B cell (primary cell): ENCODE results near the gene LUZP4. TPM values are rescaled to one million over a fixed set of nuclear protein-coding genes. Genes with fewer than 3 reads are reported as not detected.

ENCODE experiments used
- ATAC-seq: fragments of 200-7000 bp; cut with Tn5 transposase; one replicate; pipeline ENCODE4 v1.10.0; 2021; ENCODE audit warnings: low read depth, mild to moderate bottlenecking, moderate number of reproducible peaks, moderate library complexity
- CTCF ChIA-PET: fragments of 350-600 bp; sonication (Branson Sonifier 250); formaldehyde crosslinking; loops from one replicate; lab custom pipeline; 2021; ENCODE audit warnings: antibody characterized with exemption, inconsistent platforms; lab: Charles Lee
- POLR2A ChIA-PET: fragments of 350-600 bp; sonication (Branson Sonifier 250); formaldehyde crosslinking; loops from one replicate; lab custom pipeline; 2021; ENCODE audit warnings: antibody characterized with exemption; lab: Charles Lee
- DNase-seq: peaks from one replicate; pipeline ENCODE4 v3.0.0; 2013
- H2AFZ ChIP-seq: 2 replicates; pipeline ENCODE4 v1.6.1; 2012; ENCODE audit warnings: mild to moderate bottlenecking, low read depth, low read length; ENCODE audit not compliant: insufficient read depth, poor library complexity, severe bottlenecking
- H3K27ac ChIP-seq, 2 donors: 1 replicate in 1 of 2; 2 replicates in 1 of 2; pipeline ENCODE4 v1.5.1; 2012 to 2013; ENCODE audit warnings: low read length in 2 of 2, mild to moderate bottlenecking in 2 of 2, moderate library complexity in 1 of 2
- H3K27me3 ChIP-seq, 4 experiments: fragments of 200-600 bp in 1 of 4; sonication (generic) in 1 of 4; replicated peaks in 1 of 4; 1 replicate in 2 of 4; 2 replicates in 2 of 4; pipeline versions ENCODE4 v1.6.1 to v1.7.0; 2013 to 2016; ENCODE audit warnings: low read length in 3 of 4, mild to moderate bottlenecking in 2 of 4, mixed read lengths in 1 of 4, moderate library complexity in 1 of 4; ENCODE audit not compliant: insufficient read depth in 4 of 4, control insufficient read depth in 3 of 4; ENCODE audit errors: control extremely low read depth in 1 of 4
- H3K36me3 ChIP-seq, 2 experiments: replicated peaks in 1 of 2; 1 replicate in 1 of 2; 2 replicates in 1 of 2; pipeline versions ENCODE4 v1.6.1 to v1.7.1; 2013; ENCODE audit warnings: low read length in 1 of 2; ENCODE audit not compliant: insufficient read depth in 2 of 2, control insufficient read depth in 1 of 2; ENCODE audit errors: control extremely low read depth in 1 of 2, extremely low read depth in 1 of 2
- H3K4me1 ChIP-seq, 2 donors: fragments of 200-600 bp in 1 of 2; sonication (generic) in 1 of 2; 1 replicate in 1 of 2; 2 replicates in 1 of 2; pipeline versions ENCODE4 v1.5.1 to v1.6.1; 2013 to 2017; ENCODE audit warnings: low read length in 2 of 2; ENCODE audit not compliant: control insufficient read depth in 2 of 2, insufficient read depth in 2 of 2
- H3K4me2 ChIP-seq: replicated peaks from 2 replicates; pipeline ENCODE3; 2012; ENCODE audit warnings: mild to moderate bottlenecking, low read depth, low read length; ENCODE audit not compliant: poor library complexity, severe bottlenecking
- H3K4me3 ChIP-seq, 5 experiments: fragments of 200-600 bp in 1 of 5; sonication (generic) in 1 of 5; 1 replicate in 3 of 5; 2 replicates in 2 of 5; pipeline versions ENCODE4 v1.5.1 to v1.7.0; 2011 to 2016; ENCODE audit warnings: low read length in 4 of 5, mild to moderate bottlenecking in 4 of 5, low read depth in 2 of 5, control low read depth in 1 of 5, moderate library complexity in 1 of 5; ENCODE audit not compliant: insufficient read depth in 1 of 5; ENCODE audit errors: control extremely low read depth in 1 of 5, extremely low read depth in 1 of 5
- H3K79me2 ChIP-seq: fragments of 200-600 bp; sonication (generic); one replicate; pipeline ENCODE4 v1.6.0; 2016; ENCODE audit warnings: low read length; ENCODE audit not compliant: control insufficient read depth, insufficient read depth
- H3K9ac ChIP-seq: fragments of 200-600 bp; sonication (generic); 2 replicates; pipeline ENCODE4 v1.6.1; 2017; ENCODE audit warnings: mild to moderate bottlenecking, low read length, moderate library complexity
- H3K9me3 ChIP-seq, 3 donors: one replicate each; pipeline versions ENCODE4 v1.6.1 to v1.7.1; 2013; ENCODE audit warnings: low read length in 2 of 3; ENCODE audit not compliant: control insufficient read depth in 2 of 3, insufficient read depth in 1 of 3; ENCODE audit errors: control extremely low read depth in 1 of 3
- H4K20me1 ChIP-seq: 2 replicates; pipeline ENCODE4 v1.6.0; 2012; ENCODE audit warnings: mild to moderate bottlenecking, low read length; ENCODE audit not compliant: insufficient read depth, control insufficient read depth, poor library complexity, severe bottlenecking
- H3K27ac Mint-ChIP-seq: one replicate; pipeline ENCODE4 v1.8.0; 2021; ENCODE audit warnings: mixed read lengths
- H3K27me3 Mint-ChIP-seq: one replicate; pipeline ENCODE4 v1.8.0; 2021; ENCODE audit warnings: mixed read lengths
- H3K4me1 Mint-ChIP-seq: one replicate; pipeline ENCODE4 v1.8.0; 2021; ENCODE audit warnings: mixed read lengths
- H3K4me3 Mint-ChIP-seq: one replicate; pipeline ENCODE4 v1.8.0; 2021; ENCODE audit warnings: mixed read lengths
- H3K9me3 Mint-ChIP-seq: one replicate; pipeline ENCODE4 v1.8.0; 2022; ENCODE audit warnings: mixed read lengths; ENCODE audit not compliant: insufficient read depth
- EZH2 ChIP-seq: IDR thresholded peaks from 2 replicates; pipeline ENCODE4 v1.6.1; 2012; ENCODE audit warnings: borderline replicate concordance, low read depth, mild to moderate bottlenecking, moderate library complexity, low read length; ENCODE audit not compliant: insufficient read depth, poor library complexity, severe bottlenecking
- WGBS: methylation state at CpG from one replicate; pipeline ENCODE4 v1.1.5; 2013; ENCODE audit warnings: missing lambda C conversion rate; ENCODE audit not compliant: insufficient coverage; 5-methylcytosine and 5-hydroxymethylcytosine counted together
- intact Hi-C: fragments of 100-400 bp; cut with micrococcal nuclease; formaldehyde crosslinking; loops from one replicate; pipeline ENCODE4 v1.10.0; 2022
- polyA plus RNA-seq: library from polyadenylated mRNA; depleted of rRNA; stranded (reverse); fragments of >200 nt; gene quantifications from 2 replicates; pipeline ENCODE4 v1.2.3, GENCODE V29; 2012
- total RNA-seq, 2 donors: library from RNA; stranded (reverse); fragments of 120-200 nt in 1 of 2; gene quantifications; 1 replicate in 1 of 2; 2 replicates in 1 of 2; pipeline versions ENCODE4 v1.2.3 to v1.2.4, GENCODE V29; 2013 to 2022
- TF ChIP-seq, protein P1 (sequence below): fragments of 200-600 bp; IDR thresholded peaks from one replicate; pipeline ENCODE4 v1.8.0; 2022; ENCODE audit warnings: antibody characterized with exemption, mild to moderate bottlenecking

LUZP4 gene
- total and polyA plus RNA-seq, 2 donors (not counting 1 experiment from before 2014, with no cell fraction given) = not detected

DNA sequence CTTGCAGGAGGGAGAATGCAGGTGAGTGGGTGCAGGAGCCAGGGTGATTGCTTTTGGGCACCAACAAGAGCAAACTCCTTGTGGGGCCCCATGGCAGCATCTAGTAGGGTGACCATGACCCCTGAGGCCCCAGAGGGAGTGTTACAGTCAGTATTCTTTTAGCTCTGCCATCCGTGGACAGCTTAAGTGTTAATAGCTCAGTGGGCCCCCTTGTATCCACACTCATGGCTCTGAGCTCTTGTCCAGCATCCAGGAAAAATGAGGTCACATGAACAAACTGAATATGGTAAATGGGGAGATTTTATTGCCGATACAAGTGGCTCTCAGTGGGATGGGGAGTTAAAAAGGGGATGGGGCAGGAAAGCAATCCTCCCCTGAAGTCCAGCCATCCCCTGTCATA, 28.4 kb upstream of the LUZP4 start:
- CTCF ChIA-PET = no interaction called here

DNA sequence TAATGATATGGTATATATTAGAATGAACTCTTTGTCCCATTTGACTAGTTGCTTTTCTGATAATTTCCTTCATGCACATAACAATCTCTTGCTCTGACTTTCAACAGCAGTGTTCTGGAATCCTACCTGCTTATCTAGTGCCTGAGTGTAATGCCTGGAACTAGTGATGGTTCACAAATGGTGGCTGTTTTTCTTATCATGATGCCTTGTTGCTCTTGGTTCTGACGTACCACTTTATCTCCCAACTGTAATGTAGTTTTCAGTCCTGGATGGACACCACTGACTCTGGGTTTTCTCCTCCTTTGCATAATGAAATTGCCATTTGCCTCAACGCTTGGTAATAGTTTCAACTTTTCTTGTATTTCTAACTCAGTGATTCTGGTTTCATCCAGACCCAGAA, 25.5 kb upstream of the LUZP4 start:
- H3K4me2 ChIP-seq = no peak overlapping the region
- H3K27me3 ChIP-seq = no peaks in the 10 kb centered on the region
- no peaks in the 10 kb centered on the region for H3K4me1 ChIP-seq
- H3K4me1 Mint-ChIP-seq = no peaks in the 10 kb centered on the region
- no peaks in the 10 kb centered on the region for H4K20me1 ChIP-seq
- H3K9me3 Mint-ChIP-seq = no peaks in the 10 kb centered on the region
- H2AFZ ChIP-seq = no peak overlapping the region
- POLR2A ChIA-PET = no interaction called here
- DNase-seq (no peak), ATAC-seq (no peak)
- H3K9ac ChIP-seq = no peak overlapping the region
- CTCF ChIA-PET = no interaction called here
- H3K9me3 ChIP-seq = no peaks in the 10 kb centered on the region
- H3K4me3 ChIP-seq = no peak overlapping the region
- no peaks in the 10 kb centered on the region for H3K27me3 Mint-ChIP-seq
- no peak overlapping the region for H3K27ac ChIP-seq
- intact Hi-C loops = no loop called here
- no peaks in the 10 kb centered on the region for H3K79me2 ChIP-seq
- no peak for TF ChIP-seq EZH2
- TF ChIP-seq, protein P1, sequence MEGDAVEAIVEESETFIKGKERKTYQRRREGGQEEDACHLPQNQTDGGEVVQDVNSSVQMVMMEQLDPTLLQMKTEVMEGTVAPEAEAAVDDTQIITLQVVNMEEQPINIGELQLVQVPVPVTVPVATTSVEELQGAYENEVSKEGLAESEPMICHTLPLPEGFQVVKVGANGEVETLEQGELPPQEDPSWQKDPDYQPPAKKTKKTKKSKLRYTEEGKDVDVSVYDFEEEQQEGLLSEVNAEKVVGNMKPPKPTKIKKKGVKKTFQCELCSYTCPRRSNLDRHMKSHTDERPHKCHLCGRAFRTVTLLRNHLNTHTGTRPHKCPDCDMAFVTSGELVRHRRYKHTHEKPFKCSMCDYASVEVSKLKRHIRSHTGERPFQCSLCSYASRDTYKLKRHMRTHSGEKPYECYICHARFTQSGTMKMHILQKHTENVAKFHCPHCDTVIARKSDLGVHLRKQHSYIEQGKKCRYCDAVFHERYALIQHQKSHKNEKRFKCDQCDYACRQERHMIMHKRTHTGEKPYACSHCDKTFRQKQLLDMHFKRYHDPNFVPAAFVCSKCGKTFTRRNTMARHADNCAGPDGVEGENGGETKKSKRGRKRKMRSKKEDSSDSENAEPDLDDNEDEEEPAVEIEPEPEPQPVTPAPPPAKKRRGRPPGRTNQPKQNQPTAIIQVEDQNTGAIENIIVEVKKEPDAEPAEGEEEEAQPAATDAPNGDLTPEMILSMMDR = no peak
- no CpG with 5 or more reads among the region's 2 CpGs for WGBS
- no peak overlapping the region for H3K27ac Mint-ChIP-seq
- no peaks in the 10 kb centered on the region for H3K36me3 ChIP-seq
- no peak overlapping the region for H3K4me3 Mint-ChIP-seq

More for the DNA sequence above, 28.4 kb upstream of the LUZP4 start:
- Histone ChIP-seq H3K27me3 (no peaks in the 10 kb centered on the region), H3K79me2 (no peaks in the 10 kb centered on the region), H4K20me1 (no peaks in the 10 kb centered on the region), H3K9ac (no peak overlapping the region), H2AFZ (no peak overlapping the region), H3K4me2 (no peak overlapping the region), H3K4me3 (no peak overlapping the region), H3K27ac (no peak overlapping the region), H3K9me3 (no peaks in the 10 kb centered on the region), H3K4me1 (no peaks in the 10 kb centered on the region), H3K36me3 (no peaks in the 10 kb centered on the region)
- DNase-seq = no peak
- Mint-ChIP-seq H3K4me1 (no peaks in the 10 kb centered on the region), H3K27ac (no peak overlapping the region), H3K9me3 (no peaks in the 10 kb centered on the region), H3K27me3 (no peaks in the 10 kb centered on the region), H3K4me3 (no peak overlapping the region)
- intact Hi-C loops = no loop called here
- 88% methylated on average over 1 of the region's 2 CpGs for WGBS
- POLR2A ChIA-PET = no interaction called here
- TF ChIP-seq EZH2 = no peak
- TF ChIP-seq, protein P1 = no peak
- ATAC-seq = no peak
